GM11168 (cell line): ENCODE measurements around the gene KLHL21.
"Not testable (repeated sequence)": the region's sequence is repeated elsewhere in the genome, so short reads cannot be mapped to it uniquely, and the experiment has no call there.

ENCODE experiments used
- in situ Hi-C: fragments of 300-500 bp; cut with MboI; formaldehyde crosslinking; loops from one replicate; pipeline ENCODE4 v1.12.0; 2022; ENCODE audit warnings: low sequenced_read_pairs; ENCODE audit not compliant: unreplicated experiment

KLHL21 gene

DNA sequence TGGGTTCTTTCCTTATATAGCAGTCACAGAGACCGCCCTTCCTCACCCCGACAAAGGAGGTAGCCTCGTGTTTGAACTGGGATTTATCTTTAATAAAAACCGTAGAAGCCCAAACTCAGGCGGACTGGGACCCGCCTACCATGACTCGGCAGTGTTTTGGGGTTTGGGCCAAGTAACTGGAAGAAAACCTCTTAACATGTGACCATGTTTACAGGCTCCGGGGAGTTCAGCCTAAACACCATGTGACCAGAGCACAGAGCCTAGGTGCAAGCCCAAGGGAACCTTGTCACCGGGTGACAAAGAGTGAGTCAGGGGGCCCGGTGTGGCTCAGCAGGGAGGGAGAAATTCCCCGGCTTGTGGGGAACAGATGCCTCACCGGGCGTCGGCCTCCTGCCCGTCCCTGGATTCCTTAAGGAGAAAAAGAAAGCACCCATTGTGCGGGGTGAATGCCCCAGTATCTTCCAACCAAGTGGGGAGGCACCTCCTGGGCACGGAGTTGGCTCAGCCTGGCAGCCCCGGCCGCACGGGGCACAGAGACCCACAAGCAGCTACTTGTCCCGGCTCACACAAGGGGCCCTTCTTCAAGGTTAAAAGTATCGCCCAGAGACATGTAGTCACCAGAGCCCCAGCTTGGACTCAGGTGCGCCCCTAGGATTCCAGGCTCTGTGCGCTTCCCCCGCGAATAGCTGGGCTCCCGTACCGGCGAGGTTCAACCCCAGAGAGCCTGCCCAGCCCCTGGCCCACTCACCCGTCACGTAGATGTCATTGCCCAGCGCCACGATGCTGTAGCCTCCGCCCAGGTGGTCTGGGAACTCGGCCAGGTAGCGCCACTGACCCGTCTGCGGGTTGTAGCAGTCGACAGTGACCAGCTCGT is 1.4 kb downstream of the KLHL21 start:
- in situ Hi-C loops, result no loop called here

DNA sequence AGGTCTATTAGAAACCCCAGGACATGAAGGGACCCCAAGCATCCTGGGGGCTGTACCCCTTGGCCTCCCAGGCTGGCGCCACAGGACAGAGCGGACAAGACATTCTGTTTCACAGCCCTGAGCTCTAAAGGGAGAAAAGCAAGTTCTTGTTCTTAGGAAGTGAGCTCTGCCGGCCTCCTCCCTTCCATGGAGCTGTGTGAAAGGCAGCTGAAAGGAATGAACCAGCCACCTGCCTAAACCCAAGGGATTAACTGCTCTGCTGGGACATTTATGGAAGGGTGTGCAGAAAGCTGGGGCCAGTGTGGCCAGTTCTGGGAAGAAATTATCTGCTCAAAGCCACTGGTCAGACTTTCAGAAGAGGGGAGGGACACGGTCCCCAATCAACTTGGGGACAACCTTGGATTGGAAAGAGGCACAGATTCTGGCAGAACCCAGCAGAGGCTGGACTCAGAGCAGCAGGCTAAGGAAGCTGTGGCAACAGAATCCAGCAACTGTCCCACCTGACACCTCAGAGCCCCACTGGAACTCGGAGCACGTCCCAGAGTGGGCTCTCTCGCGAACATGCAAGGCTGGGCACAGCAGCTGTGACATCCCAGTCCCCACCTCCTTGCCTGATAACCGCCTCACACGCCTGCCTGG is 2.1 kb downstream of the KLHL21 start:
- in situ Hi-C loops, result no loop called here

DNA sequence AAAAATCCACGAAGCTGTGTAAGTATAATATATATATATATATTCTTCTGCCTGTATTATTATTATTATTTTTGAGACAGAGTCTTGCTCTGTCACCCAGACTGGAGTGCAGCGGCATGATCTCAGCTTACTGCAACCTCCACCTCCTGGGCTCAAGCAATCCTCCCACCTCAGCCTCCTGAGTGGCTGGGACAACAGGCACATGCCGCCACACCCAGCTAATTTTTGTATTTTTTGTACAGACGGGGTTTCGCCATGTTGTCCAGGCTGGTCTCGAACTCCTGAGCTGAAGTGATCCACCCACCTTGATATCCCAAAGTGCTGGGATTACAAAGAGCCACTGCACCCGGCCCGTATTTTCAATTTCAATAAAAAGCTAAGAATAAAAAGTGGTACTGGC is 2.7 kb downstream of the KLHL21 start:
- in situ Hi-C loops, result not testable (repeated sequence)

DNA sequence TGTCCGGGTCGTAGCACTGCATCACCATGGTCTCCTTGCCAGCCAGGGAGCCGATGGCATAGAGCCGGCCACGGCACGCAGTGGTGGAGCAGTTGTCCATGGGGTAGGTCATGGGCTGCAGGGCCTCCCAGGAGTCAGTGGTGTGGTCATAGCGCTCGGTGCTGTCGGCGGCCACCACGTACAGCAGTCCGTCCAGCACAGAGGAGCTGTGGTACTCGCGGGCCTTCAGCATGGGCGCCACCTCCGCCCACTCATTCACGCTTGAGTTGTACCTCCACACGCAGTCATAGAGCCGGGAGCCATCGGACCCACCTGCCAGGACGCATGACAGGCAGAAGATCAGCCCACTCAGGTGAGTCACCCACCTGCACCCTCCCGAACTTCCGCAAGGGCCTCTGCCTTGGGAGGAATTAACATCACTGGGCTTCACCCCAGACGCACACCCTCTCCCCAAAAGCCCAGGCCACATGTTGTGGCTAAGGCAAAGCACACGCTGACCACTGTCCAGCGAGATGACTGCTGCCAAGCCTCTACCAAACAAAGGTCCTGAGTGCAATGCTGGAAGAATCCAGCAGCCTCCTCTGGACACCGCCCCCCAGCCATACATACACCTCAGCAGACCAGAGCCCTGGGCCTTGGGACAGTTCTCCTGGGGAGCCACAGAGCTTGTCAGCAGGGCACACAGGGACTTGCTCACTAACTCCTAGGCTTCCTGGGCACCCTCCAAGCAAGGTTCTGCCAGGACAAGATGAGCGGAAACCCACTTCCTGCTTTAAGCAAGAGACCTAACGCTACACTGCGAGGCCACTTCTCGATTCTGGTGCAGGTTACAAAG is 3.3 kb downstream of the KLHL21 start:
- in situ Hi-C loops, result no loop called here

DNA sequence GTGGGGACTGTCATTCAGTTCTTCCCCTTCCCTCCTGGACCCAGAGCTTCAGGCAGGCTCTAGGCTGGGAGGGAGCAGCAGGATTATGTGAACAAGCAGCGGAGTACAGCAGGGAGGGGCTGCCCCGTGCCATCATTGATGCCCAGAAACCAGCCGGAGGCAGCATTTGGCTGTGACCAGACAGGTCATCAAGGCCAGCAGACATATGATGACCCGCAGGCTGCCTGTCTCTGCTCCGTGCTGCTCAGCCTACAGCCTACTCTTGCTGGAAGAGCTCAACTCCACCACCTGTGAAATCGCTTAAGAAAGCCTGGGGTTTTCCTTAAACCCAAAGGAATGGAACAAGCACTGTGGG is 4.9 kb downstream of the KLHL21 start:
- in situ Hi-C loops, result no loop called here

DNA sequence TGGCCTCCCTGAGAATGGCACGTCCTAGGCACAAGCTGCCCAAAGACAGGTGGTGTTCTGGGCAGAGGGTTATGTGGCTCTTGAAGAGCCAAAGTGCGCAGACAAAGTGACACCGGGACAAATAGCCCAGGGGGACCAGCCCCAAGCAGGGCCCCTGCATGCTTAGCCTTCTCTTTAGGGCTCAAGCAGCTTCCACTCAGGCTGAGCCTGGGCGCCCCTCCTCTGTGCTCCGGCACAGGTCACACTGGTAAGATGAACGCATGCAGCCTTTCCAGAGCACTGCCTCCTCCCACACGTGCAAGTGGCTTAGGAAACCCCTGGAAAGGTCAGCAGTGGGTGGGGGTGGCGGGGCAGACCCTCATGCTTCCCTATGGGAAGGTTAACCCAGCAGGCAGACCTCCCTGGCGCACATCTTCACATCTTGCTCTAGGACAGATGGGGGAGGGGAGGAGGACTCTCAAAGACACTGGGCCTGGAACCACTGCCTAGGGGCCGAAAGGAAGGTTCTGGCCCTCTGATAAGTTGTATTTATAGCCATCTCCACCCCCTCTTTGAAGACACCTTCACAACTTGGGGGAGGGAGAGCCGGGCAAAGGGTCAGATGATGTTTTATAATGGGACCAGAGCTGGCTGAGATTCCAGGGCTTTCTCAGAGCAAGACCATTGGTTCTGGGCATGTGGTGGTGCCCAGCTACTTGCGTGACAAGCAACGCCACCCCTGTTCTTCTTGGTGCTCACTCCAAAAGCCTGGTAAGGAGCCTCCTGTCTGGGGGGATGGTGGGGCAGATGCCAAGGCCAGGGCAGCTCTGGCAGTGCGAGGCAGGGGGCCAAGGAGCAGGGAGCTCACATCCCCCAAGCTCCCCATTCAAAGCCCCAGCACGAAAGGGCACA is 5.5 kb downstream of the KLHL21 start:
- in situ Hi-C loops, result no loop called here

DNA sequence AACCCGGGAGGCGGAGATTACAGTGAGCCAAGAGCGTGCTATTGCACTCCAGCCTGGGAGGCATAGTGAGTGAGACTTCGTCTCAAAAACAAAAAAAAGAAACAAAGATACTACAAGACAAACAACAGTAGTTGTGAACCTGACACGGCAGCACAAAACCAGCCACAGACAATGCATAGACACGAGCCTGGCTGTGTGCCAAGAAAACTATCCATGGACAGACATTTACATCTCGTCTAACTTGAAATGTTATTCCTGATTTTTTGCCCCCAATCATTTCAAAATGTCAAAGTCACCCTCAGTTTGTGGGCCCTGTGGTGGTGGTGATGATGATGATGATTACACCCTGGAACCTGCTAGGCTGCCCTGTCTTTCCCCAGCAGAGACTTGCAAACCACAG is 6.3 kb downstream of the KLHL21 start:
- in situ Hi-C loops, result no loop called here

DNA sequence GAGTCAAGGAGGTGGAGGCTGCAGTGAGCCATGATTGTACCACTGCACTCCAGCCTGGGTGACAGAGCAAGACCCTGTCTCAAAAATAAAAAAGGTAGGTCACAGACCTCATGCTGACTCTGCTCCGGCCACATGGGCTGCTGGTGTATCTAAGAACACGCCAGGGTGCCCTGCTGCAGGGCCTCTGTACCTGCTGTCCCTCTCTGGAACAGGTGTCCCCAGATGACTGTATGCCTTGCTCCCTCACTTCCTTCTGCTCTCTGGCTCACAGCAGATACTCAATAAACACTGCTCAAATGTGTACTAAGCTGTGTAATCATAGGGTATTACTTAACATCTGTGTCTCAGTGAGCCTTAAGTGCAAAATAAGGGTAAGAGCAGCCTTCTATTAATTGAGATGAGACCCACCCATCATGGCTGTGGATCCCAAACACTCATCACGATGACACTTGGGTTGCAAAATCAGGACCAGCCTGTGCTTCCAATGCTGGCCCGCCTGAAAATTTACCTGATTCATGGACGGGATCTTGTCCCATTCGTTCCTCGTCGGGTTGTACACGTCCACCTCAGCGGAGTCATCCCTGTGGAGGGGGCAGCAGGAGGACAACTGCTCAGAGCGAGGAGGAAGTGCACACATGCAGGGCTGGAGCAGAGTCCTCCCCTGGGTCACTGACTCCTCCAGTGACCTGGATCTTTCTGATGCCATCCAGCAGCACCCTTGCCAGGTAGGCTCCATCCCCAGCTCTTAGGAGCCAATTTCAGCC is 7.5 kb downstream of the KLHL21 start:
- in situ Hi-C loops, result no loop called here

DNA sequence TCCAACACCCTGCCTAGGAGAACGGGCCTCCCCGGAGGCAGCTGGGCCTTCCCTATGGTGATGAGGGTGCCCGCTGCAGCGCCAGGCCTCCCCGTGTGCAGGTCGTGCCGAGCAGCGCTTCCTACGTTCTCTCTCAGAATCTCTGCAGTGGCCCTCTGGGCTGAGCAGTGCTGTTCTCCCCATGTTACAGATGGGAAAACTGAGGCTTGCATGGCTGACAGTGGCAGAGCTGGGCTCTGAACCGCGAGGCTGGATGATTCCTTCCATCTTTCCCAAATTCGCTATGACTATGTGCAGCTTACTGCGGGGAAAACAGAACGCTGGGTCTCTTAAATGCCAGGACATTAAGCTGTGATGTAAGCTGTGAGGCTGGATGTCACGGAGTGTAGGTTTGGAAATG is 8.9 kb downstream of the KLHL21 start:
- in situ Hi-C loops, result no loop called here

DNA sequence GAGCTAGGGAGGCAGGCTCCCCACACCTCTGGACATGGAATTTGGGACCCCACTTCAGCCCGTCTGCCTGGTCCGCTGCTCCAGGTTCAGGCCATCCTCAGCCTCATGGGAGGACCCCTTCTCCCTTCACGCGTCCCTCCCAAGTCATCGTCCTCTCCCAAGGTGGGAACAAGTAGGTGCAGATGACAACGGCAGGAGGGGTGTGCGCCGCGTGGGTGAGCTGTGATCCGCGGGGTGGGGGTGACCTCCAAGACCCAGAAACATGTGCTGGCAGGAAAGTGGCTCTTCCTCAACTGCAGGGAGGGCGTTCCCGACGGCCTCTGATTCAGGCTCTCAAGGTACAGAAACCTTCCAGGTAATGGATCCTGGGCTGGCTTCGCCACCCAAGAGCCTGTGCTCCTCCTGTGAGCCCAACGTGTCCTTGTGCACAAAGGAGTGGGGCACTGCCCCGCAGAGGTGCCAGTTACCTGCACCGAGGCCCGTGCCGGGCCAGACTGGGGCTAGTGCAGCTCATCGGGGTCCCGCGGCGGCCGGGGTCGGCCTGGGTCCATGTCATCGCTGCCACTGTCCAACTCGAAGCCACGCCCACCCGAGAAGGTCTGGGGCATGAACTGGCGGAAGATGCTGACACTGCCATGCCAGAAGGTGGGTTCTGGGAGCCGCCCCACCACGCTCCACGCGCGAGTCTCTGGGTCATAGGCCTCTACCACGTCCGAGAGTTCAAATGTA is 9.6 kb downstream of the KLHL21 start:
- in situ Hi-C loops, result no loop called here

DNA sequence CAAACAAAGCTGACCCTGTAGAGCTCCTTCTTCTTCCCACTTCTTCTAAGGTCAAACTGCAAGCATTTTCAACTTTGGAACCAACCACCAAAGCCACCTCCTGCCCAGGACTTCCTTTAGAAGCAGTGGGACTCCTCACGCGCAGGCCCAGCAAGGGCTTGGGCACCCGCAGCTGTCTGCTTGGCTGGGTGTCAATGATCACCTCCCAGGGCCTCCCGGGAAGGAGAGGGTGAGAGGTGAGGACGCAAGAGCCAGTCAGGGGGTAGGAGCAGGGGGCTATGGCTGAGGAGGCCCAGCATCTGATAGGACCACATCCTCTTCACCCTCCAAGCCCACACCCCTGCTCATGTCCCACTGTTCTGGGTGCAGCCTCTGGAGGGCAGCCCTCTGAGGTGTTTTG is 10.2 kb downstream of the KLHL21 start:
- in situ Hi-C loops, result no loop called here

DNA sequence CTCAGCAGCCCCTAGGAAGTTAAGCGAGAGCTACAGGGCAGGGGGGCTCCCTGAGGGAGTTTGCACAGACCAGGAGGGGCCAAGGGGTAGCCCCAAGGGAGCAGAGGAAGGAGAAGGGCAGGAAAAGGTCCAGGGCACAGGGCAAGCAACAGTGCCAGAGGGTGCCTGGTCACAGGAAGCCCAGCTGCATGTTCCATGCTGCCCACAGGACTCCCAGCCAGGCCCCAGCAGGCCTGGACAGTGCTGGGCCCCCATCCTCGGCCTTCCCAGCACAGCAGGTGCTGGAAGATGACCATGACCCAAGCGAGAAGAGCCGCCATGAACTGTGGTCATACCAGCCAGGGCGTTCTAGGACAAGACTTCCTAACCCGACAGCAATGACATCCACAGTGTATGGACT is 11.0 kb downstream of the KLHL21 start:
- in situ Hi-C loops, result no loop called here

DNA sequence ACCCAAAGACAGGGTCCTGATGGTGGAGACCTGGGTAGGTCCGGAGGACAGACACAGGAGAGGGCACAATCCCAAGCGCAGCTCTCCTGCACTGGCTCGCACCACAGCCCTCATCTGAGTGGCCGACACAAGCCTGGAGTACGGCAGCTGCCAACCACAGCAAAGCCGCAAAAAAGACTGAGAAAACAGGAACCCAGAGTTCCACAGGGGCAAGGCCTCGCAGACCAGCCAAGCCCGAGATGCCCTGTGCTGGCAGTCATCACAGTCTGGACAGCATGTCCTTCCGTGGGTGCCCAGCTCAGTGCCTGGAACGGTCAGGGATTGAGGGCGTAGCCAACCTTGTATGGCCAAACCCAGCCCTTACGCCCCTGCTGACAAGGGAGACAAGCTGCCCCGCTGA is 11.4 kb downstream of the KLHL21 start:
- in situ Hi-C loops, result no loop called here

DNA sequence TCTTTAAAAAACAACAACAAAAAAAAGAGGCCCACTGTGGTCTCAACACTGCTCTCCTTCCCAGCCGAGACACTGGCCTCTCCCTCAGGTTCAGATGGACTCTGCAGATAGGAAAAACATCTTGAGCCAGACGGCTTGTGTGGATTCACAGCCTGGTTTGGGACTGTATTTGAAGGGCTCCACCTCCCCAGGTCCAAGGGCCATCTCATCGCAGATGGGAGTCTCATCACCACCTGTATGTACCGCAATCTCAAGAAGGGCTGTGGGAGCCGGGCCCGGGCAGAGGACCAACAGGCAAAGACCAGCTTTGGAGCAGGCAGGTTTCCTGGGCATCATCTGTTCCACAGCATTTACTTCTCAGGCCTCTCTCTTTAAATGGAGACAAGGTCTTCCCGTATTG is 12.6 kb downstream of the KLHL21 start:
- in situ Hi-C loops, result no loop called here

DNA sequence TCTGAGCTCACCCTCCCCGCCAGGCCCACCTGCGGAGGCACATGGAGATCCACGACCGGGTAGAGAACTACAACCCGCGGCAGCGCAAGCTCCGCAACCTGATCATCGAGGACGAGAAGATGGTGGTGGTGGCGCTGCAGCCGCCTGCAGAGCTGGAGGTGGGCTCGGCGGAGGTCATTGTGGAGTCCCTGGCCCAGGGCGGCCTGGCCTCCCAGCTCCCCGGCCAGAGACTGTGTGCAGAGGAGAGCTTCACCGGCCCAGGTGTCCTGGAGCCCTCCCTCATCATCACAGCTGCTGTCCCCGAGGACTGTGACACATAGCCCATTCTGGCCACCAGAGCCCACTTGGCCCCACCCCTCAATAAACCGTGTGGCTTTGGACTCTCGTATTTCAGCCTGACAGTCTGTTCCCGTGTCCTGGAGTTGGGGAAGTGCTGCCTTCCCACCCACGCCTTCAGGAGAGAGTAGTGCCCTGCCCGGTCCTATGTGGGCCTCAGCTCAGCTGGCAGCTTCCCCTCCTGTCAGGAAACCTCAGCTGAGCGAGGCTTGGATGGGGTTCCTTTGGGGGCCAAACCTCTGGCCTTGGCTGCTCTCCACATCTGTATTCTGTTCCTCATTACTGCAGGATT is 13.7 kb downstream of the KLHL21 start:
- in situ Hi-C loops, result no loop called here

DNA sequence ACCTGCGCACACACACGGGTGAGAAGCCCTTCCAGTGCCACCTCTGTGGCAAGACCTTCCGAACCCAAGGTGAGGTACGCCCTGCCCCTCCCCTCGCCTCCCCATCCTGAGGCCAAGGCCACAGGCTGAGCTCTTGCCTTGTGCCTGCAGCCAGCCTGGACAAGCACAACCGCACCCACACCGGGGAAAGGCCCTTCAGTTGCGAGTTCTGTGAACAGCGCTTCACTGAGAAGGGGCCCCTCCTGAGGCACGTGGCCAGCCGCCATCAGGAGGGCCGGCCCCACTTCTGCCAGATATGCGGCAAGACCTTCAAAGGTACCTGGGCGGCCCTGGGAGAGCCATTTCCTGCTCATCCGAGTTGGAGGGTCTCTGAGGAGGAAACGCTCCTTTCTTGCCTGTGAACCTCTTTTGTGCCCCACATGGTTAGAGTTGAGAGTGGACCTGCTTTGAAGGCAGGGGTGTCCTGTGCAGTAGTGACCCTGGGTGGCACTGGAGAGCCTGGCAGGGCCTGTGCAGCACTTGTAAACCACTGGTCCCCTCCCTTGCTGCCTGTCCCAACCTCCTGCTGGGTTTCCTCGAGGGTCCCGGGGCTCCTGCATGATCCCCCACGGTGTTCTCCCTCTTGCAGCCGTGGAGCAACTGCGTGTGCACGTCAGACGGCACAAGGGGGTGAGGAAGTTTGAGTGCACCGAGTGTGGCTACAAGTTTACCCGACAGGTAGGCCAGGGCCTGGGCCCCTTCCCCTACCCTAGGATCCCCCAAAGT is 14.4 kb downstream of the KLHL21 start:
- in situ Hi-C loops, result no loop called here

DNA sequence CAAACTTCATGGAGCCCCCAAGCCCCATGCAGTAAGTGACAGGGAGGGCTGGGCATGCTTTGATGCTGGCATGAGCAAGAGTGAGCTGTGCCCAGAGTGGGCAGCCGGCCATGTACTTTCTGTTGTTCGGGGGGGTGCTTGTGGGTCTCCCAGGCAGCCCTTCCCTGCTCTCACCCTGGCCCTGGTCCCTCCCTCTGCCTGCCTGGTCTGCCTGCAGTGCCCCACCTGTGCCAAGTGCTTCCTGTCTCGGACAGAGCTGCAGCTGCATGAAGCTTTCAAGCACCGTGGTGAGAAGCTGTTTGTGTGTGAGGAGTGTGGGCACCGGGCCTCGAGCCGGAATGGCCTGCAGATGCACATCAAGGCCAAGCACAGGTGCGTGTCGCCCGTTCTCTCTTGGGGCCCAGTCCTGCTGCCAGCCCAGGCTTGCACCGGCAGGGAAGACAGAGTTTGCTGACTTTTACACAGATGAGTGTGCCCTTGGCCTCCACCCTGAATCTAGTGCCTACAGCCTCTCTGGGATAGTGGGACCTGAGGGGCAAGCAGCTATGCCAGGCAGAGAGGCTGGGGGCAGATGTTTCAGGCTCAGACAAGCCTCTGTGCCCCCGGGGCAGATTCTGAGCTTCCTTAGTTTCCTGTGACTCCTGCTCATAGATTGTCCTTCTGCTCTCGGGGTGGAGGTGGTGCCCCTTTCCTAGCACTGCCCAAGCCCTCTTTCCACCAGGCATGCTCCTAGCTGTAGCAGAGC is 15.2 kb downstream of the KLHL21 start:
- in situ Hi-C loops, result no loop called here
